Effector memory CD8-positive, alpha-beta T cell (primary cell): Measurements from ENCODE around the gene PLXDC2.

Experiments used
- ATAC-seq: fragments of 150-1000 bp; cut with Tn5 transposase; replicated peaks from 2 replicates; pipeline ENCODE4 v1.10.0; 2021; ENCODE audit warnings: mild to moderate bottlenecking, moderate library complexity
- DNase-seq, 3 experiments: peaks; one replicate each; pipeline ENCODE4 v3.0.0; 2021
- H3K27ac Mint-ChIP-seq, 2 donors: one replicate each; pipeline ENCODE4 v1.8.0; 2022; ENCODE audit warnings: mild to moderate bottlenecking in 2 of 2, mixed read lengths in 2 of 2, moderate library complexity in 2 of 2
- H3K27me3 Mint-ChIP-seq, 2 donors: one replicate each; pipeline ENCODE4 v1.8.0; 2022; ENCODE audit warnings: mixed read lengths in 2 of 2
- H3K36me3 Mint-ChIP-seq: one replicate; pipeline ENCODE4 v1.8.0; 2022; ENCODE audit warnings: mild to moderate bottlenecking, moderate library complexity, mixed read lengths; ENCODE audit not compliant: insufficient read depth
- H3K4me1 Mint-ChIP-seq, 2 donors: one replicate each; pipeline ENCODE4 v1.8.0; 2022; ENCODE audit warnings: low read depth in 2 of 2, mixed read lengths in 2 of 2
- H3K4me3 Mint-ChIP-seq, 2 donors: one replicate each; pipeline ENCODE4 v1.8.0; 2022; ENCODE audit warnings: mild to moderate bottlenecking in 2 of 2, mixed read lengths in 2 of 2, moderate library complexity in 2 of 2
- H3K9me3 Mint-ChIP-seq, 2 donors: one replicate each; pipeline ENCODE4 v1.8.0; 2022; ENCODE audit warnings: mixed read lengths in 2 of 2

Gene PLXDC2

DNA sequence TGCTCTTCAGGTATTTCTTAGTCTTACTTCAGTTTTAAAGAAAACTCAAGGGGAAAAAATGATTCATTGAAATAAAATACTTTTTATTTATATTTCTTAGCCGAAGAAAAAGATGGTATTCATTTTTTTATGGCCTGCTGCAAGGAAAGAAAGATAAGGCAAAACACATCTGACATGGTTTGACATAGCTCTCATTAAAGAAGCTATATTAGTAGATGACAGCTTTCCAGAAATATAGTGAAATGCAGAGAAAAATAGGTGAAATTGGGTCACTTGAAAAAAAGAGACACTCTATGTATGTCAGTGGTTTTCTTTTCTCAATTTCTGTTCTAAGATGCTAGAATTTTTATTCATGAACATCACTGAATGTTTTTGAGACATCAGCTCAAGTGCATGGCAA lies 438.3 kb downstream of the PLXDC2 start:
- Mint-ChIP-seq H3K27me3 (no peaks in the 10 kb centered on the region), H3K4me1 (no peaks in the 10 kb centered on the region), H3K4me3 (no peak overlapping the region), H3K36me3 (peaks cover 3% of the 10 kb centered on the region), H3K9me3 (peaks cover 0 to 8% of the 10 kb centered on the region in 2 donors), H3K27ac (no peak overlapping the region)
- DNase-seq (no peak), ATAC-seq (no peak)

DNA sequence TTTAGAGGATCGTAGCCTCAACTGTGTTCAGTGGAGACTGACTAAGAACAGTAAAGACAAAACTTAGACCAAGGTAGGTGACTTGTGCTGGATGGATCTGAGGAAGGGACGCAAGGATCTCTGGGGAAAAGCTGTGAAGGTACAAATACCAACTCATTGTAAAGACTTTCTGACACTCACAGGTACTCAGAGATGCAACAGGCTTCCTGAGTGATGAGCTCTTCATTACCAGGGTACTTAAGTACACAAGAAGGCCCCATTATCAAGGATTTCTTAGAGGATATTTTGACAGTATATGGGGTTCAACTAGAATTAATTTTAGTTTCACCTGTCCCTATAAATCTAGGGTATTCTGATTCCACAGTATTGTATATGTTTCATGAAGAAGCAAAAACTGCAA lies 440.7 kb downstream of the PLXDC2 start:
- no peaks in the 10 kb centered on the region for H3K27me3 Mint-ChIP-seq
- no peak overlapping the region for H3K4me3 Mint-ChIP-seq
- no peak for DNase-seq
- peaks cover 3% of the 10 kb centered on the region for H3K36me3 Mint-ChIP-seq
- no peak overlapping the region for H3K27ac Mint-ChIP-seq
- no peak for ATAC-seq
- H3K4me1 Mint-ChIP-seq, result no peaks in the 10 kb centered on the region
- peaks cover 0 to 10% of the 10 kb centered on the region in 2 donors for H3K9me3 Mint-ChIP-seq

DNA sequence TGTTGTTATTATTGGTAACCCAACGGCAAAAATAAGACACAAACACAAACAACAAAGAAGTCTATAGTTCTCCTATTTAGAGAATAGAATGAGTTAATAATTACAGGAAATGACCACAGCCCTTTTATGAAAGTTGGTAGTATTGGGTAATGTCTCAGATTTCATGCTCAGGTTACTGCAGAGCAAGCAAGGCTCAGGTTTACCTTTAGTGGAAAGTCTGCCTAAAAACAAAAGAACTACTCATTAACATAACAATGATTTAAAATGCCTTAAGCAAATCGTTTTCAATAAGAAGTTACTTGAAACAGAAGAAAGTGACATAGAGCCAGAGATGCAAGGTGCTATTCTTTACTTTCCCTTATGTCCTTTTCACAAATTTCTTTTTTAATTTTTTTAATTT lies 441.2 kb downstream of the PLXDC2 start:
- no peak for ATAC-seq
- H3K4me1 Mint-ChIP-seq, result no peaks in the 10 kb centered on the region
- peaks cover 3% of the 10 kb centered on the region for H3K36me3 Mint-ChIP-seq
- no peak overlapping the region for H3K4me3 Mint-ChIP-seq
- DNase-seq, result no peak
- H3K27ac Mint-ChIP-seq, result no peak overlapping the region
- peaks cover 0 to 10% of the 10 kb centered on the region in 2 donors for H3K9me3 Mint-ChIP-seq
- no peaks in the 10 kb centered on the region for H3K27me3 Mint-ChIP-seq

DNA sequence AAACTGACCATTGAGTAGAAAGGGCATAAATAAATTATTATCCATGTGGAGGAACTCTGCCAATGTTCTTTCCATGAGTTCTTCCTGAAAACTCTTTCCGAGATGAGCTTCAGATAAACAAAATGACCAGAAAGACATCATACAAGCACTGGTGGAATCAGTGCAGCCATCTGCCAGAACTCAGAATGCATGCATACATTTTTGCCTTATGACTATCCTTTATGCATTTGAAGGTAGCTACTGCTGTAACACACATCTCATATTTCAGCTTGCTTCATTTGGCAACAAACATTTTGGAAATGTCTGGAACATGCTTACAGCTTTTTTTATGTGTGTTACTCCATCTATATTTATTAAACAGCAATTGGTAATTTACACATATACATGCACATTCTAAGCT lies 448.9 kb downstream of the PLXDC2 start:
- no peak for ATAC-seq
- no peaks in the 10 kb centered on the region for H3K36me3 Mint-ChIP-seq

DNA sequence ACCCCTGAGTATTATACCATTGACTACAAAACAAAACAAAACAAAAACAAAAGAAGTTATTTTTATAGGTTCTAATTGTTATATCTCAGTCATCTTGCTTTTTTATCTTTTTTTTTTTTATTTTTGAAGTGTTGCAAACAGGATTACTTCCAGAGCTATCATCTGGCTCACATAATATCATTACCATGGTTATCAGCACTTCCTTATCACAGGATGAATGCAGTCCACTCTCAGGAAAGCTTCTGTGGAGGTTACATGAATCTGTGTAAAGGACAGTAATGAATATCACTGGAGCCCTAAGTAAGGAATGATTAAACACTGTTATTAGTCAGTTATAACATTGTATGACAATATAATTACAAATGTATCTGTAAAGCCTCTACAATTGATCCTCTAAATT lies 451.5 kb downstream of the PLXDC2 start:
- Mint-ChIP-seq H3K27ac (no peak overlapping the region), H3K4me1 (no peaks in the 10 kb centered on the region)

More for the DNA sequence above, 448.9 kb downstream of the PLXDC2 start:
- H3K27ac Mint-ChIP-seq, result no peak overlapping the region
- H3K4me3 Mint-ChIP-seq, result no peak overlapping the region
- H3K9me3 Mint-ChIP-seq, result peaks cover 3 to 15% of the 10 kb centered on the region in 2 donors
- no peaks in the 10 kb centered on the region for H3K4me1 Mint-ChIP-seq
- no peak for DNase-seq
- no peaks in the 10 kb centered on the region for H3K27me3 Mint-ChIP-seq

DNA sequence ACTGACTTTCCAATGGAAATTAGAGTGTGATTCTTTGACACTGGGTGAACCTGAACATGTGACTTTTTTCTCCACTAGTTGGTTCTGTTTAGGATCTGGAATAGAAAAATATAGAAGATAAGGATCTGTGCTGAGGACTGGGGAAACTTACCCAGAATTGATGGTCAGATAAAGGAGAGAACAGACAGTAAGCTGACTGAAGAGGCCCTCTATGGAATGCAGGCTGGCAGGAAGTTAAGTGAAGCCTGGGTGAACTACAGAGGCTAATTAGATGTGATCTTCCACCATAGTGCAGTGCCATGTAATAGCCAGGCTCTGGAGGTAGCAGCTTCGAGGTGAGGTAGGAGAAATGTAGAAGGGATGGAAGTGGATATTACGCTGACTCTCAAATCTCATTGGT lies 455.3 kb downstream of the PLXDC2 start:
- ATAC-seq, result no peak
- DNase-seq, result no peak
- no peak overlapping the region for H3K4me3 Mint-ChIP-seq
- no peaks in the 10 kb centered on the region for H3K36me3 Mint-ChIP-seq
- no peaks in the 10 kb centered on the region for H3K4me1 Mint-ChIP-seq
- no peak overlapping the region for H3K27ac Mint-ChIP-seq
- H3K27me3 Mint-ChIP-seq, result no peaks in the 10 kb centered on the region
- peaks cover 10 to 16% of the 10 kb centered on the region in 2 donors for H3K9me3 Mint-ChIP-seq

More for the DNA sequence above, 451.5 kb downstream of the PLXDC2 start:
- Mint-ChIP-seq H3K27me3 (no peaks in the 10 kb centered on the region), H3K9me3 (peaks cover 10 to 12% of the 10 kb centered on the region in 2 donors), H3K36me3 (no peaks in the 10 kb centered on the region), H3K4me3 (no peak overlapping the region)
- ATAC-seq (no peak), DNase-seq (no peak)

DNA sequence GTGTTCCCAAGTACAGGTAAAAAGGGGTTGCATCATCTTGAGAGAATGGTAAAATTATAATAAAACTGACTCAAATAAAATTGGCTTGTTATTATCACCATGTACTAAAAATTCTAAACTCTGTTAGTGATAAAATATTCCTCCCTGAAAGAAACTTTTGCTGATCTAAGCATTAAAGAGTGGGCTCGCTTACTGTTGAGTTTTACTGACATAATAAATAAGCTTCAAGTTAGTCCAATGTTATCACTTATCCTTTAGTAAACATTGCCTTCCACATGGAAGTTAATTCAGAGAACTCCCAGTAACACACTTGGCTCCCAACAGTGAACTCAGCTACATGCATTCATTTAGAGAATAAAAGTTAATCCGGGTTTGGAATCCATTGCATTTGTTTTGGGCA lies 456.4 kb downstream of the PLXDC2 start:
- no peak overlapping the region for H3K4me3 Mint-ChIP-seq
- no peak overlapping the region for H3K27ac Mint-ChIP-seq
- no peaks in the 10 kb centered on the region for H3K4me1 Mint-ChIP-seq
- no peaks in the 10 kb centered on the region for H3K27me3 Mint-ChIP-seq
- H3K36me3 Mint-ChIP-seq, result peaks cover 3% of the 10 kb centered on the region
- ATAC-seq, result no peak
- peaks cover 10 to 16% of the 10 kb centered on the region in 2 donors for H3K9me3 Mint-ChIP-seq
- DNase-seq, result no peak

DNA sequence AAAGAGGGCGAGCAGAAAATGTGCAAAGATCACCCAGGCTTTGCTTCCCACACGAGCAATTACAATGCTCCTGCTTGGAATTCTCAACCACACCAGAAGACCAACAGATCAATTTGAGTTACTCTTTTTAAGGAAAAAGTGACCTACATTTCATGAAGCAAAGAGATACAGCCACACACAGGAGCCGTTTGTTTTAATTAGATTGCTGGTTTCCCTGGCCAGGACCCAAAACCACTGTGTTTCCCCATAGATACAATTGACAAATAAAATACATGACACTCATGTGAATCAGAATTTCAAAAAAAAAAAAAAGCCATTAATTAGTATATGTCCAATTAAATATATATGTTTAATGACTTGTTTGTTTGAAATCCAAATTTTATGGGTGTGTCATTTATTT lies 458.3 kb downstream of the PLXDC2 start:
- peaks cover 11 to 16% of the 10 kb centered on the region in 2 donors for H3K9me3 Mint-ChIP-seq
- H3K27ac Mint-ChIP-seq, result no peak overlapping the region
- no peaks in the 10 kb centered on the region for H3K27me3 Mint-ChIP-seq
- H3K4me3 Mint-ChIP-seq, result no peak overlapping the region
- DNase-seq, result no peak
- no peak for ATAC-seq
- H3K4me1 Mint-ChIP-seq, result no peaks in the 10 kb centered on the region
- peaks cover 3% of the 10 kb centered on the region for H3K36me3 Mint-ChIP-seq

DNA sequence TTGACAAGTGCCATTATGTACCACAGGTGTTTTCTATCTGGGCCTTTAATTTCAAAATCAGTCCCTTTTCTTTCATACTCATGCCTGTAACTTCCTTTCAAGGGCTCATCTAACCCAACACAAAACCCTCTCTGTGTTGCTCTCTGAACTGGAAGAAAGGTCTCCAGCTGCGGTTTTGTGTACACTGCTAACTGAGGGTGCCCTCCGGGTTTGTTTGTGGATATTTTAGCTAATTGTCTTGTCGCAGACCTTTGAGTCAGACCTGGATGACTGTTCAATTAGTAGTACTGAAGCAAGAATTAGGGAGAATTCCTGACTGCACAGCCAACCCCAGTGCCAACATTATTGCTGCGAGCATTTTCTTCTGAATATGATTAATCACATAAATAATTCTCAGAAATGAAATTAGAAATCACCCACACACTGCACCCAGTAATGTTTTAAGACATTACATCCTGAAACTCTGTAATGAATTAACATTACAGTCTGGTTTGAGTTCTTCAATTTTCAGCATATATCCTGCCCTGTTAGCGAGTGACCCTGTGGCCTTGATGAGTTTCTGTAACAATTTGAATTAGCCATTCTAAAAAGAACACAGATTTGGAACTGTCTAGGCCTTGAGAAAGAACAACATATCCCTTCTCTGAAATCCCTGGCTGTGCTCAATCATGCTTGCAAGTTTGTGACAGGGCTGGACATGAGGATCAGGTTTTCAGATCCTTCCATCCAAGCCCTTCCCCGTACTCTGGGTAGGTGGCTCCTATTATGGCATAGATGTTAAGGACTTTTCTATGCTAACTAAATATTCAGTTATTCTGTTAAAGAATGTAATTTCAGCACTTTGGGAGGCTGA lies 460.1 kb downstream of the PLXDC2 start:
- DNase-seq, result no peak
- no peak for ATAC-seq
- Mint-ChIP-seq H3K9me3 (peaks cover 4 to 12% of the 10 kb centered on the region in 2 donors), H3K4me1 (no peaks in the 10 kb centered on the region), H3K27ac (no peak overlapping the region), H3K36me3 (peaks cover 3% of the 10 kb centered on the region), H3K27me3 (no peaks in the 10 kb centered on the region), H3K4me3 (no peak overlapping the region)

DNA sequence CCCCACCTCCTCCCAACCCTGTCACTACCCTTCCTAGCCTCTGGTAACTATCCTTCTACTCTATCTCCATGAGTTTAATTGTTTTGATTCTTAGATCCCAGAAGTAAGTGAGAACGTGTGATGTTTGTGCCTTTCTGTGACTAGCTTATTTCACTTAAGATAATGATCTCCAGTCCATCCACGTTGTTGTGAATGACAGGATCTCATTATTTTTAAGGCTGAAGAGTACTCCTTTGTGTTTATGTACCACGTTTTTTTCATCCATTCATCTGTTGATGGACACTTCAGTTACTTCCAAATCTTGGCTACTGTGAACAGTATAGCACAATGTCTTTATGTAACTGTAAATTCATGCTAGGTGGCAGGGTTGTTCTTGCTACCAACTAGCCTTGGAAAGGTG lies 461.6 kb downstream of the PLXDC2 start:
- Mint-ChIP-seq H3K27ac (no peak overlapping the region), H3K9me3 (peaks cover 2 to 6% of the 10 kb centered on the region in 2 donors), H3K4me1 (no peaks in the 10 kb centered on the region), H3K4me3 (no peak overlapping the region), H3K27me3 (no peaks in the 10 kb centered on the region), H3K36me3 (peaks cover 3% of the 10 kb centered on the region)
- no peak for DNase-seq
- no peak for ATAC-seq

DNA sequence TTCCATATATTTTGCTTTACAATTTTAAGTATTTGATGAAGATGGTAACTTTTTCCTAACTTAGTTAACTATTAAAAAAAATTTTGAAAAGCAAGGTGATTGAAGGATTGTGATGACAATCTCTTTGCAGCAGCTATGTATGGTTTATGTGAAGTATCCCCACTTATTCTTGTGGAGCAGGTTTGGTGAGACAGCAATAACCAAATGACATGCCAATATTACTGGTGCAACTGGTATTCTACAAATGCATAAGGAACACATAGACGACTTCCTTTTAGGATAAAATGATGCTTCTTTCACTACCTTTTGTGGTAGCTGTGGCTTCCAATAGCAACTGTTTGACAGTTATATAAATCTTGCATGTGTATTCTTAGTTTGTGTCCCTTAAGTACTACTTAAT lies 465.3 kb downstream of the PLXDC2 start:
- no peak for ATAC-seq
- H3K36me3 Mint-ChIP-seq, result peaks cover 3% of the 10 kb centered on the region
- H3K27me3 Mint-ChIP-seq, result no peaks in the 10 kb centered on the region
- no peak overlapping the region for H3K27ac Mint-ChIP-seq
- H3K4me1 Mint-ChIP-seq, result no peaks in the 10 kb centered on the region
- DNase-seq, result no peak
- no peak overlapping the region for H3K4me3 Mint-ChIP-seq
- peaks cover 0 to 3% of the 10 kb centered on the region in 2 donors for H3K9me3 Mint-ChIP-seq

DNA sequence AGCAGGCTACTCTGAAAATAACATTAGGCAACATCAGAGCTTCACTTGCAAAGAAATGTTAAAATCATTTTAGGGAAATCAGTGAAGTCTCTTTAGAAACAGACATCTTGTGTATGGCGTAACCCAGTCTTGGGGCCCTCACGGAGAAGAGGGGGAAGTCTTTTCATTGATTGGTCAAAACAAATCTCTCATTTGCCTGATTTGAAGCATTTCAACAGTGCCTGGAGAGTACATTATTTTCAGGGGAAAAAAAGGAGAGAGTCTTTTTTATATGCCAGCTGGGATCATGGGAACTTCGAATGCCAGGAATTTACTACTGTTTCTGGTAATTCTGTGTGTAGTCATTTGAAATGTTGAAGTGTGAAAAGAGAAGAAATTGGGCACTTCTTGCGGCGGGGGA lies 471.4 kb downstream of the PLXDC2 start:
- ATAC-seq (no peak), DNase-seq (no peak)
- Mint-ChIP-seq H3K4me3 (no peak overlapping the region), H3K9me3 (peaks cover 9 to 12% of the 10 kb centered on the region in 2 donors), H3K4me1 (no peaks in the 10 kb centered on the region), H3K27ac (no peak overlapping the region), H3K36me3 (no peaks in the 10 kb centered on the region), H3K27me3 (no peaks in the 10 kb centered on the region)

DNA sequence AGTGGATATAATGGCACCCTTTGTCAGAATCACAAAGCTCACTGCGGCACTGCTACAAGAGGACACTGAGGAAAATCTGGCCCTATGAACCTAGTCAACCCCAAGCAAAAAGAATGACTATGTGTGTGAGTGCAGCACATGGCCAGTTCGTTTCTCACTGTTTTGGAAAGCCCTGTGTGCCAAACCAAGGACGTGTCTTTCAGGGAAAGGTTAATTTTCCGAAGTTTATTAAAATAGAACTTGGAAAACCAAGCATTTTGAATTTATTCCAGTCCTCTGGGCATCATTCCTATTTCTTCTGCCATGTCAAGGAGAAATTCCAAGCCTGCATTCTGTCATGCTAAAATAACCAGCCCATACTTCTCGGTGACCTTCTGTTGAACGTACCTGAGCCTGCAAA lies 471.8 kb downstream of the PLXDC2 start:
- Mint-ChIP-seq H3K27me3 (no peaks in the 10 kb centered on the region), H3K36me3 (no peaks in the 10 kb centered on the region), H3K9me3 (peaks cover 9 to 12% of the 10 kb centered on the region in 2 donors), H3K4me1 (no peaks in the 10 kb centered on the region), H3K27ac (no peak overlapping the region), H3K4me3 (no peak overlapping the region)
- DNase-seq (no peak), ATAC-seq (no peak)

DNA sequence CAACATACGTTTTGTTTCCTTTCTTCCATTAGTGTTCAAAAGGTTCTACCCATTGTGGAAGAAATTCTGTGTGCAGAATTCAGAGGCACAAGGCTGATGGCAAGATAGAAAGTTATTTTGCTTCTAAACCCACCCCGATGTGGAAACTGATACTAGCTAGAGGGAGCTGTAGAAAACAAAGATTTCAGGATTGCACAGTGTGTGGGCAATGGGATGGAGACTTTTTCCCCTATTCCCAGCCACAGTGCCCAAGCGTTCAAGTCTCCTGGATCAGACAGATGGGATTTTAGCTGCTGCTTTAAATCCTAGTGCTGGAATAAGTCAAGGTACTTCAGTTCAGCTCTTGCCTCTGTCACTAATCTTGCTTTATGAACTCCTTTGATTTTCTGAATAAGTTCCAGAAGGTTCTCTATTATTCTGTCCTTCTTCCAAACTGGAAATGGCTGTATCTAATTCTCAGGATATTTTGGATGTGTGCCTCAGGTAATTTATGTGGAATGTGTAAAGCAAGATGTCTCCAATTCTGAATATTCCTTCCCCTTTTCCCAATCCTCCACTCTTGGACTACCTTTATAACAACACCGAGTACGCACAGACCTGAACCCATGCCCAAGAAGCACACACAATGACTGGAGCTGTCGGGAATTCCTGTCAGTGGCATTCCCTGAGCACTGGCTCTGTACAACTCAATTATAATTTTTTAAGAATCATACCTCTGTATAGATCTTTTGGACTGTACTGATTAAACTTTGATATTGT lies 473.0 kb downstream of the PLXDC2 start:
- H3K4me1 Mint-ChIP-seq, result no peaks in the 10 kb centered on the region
- no peak overlapping the region for H3K27ac Mint-ChIP-seq
- H3K9me3 Mint-ChIP-seq, result peaks cover 9 to 12% of the 10 kb centered on the region in 2 donors
- no peaks in the 10 kb centered on the region for H3K36me3 Mint-ChIP-seq
- H3K4me3 Mint-ChIP-seq, result no peak overlapping the region
- ATAC-seq (no peak), DNase-seq (no peak)
- H3K27me3 Mint-ChIP-seq, result no peaks in the 10 kb centered on the region
